Aorta (tissue), 5 donors: ENCODE data around the gene CPSF3. TPM values are rescaled to one million over a fixed set of nuclear protein-coding genes. Genes with fewer than 3 reads are reported as not detected.

ENCODE experiments used
- ATAC-seq: fragments of 200-7000 bp; cut with Tn5 transposase; one replicate; pipeline ENCODE4 v1.9.1; 2022; ENCODE audit warnings: moderate library complexity; ENCODE audit not compliant: low FRiP score
- DNase-seq, 2 donors: peaks; one replicate each; pipeline ENCODE4 v3.0.0-alpha.2; 2020
- H3K27ac ChIP-seq, 2 donors: one replicate each; pipeline ENCODE4 v1.5.1; 2013; ENCODE audit warnings: low read length in 2 of 2, mild to moderate bottlenecking in 2 of 2, moderate library complexity in 2 of 2, control low read depth in 1 of 2, inconsistent platforms in 1 of 2, low read depth in 1 of 2
- H3K27me3 ChIP-seq, 2 donors: one replicate each; pipeline ENCODE4 v1.6.1; 2013; ENCODE audit warnings: control low read depth in 1 of 2, low read length in 1 of 2, mild to moderate bottlenecking in 1 of 2, moderate library complexity in 1 of 2; ENCODE audit not compliant: insufficient read depth in 2 of 2, control insufficient read depth in 1 of 2
- H3K36me3 ChIP-seq, 2 donors: one replicate each; pipeline ENCODE4 v1.6.1; 2013; ENCODE audit warnings: control low read depth in 1 of 2, low read length in 1 of 2, mild to moderate bottlenecking in 1 of 2; ENCODE audit not compliant: insufficient read depth in 2 of 2, control insufficient read depth in 1 of 2
- H3K4me1 ChIP-seq, 2 donors: one replicate each; pipeline ENCODE4 v1.6.1; 2013; ENCODE audit warnings: low read length in 2 of 2, control low read depth in 1 of 2, mild to moderate bottlenecking in 1 of 2, moderate library complexity in 1 of 2; ENCODE audit not compliant: insufficient read depth in 2 of 2, control insufficient read depth in 1 of 2
- H3K4me3 ChIP-seq, 2 donors: one replicate each; pipeline ENCODE4 v1.5.1; 2013; ENCODE audit warnings: low read length in 2 of 2, control low read depth in 1 of 2, mild to moderate bottlenecking in 1 of 2
- H3K9me3 ChIP-seq: one replicate; pipeline ENCODE4 v1.6.1; 2013; ENCODE audit warnings: mild to moderate bottlenecking, low read length; ENCODE audit not compliant: control insufficient read depth
- WGBS, 2 donors: extraction: QIAGEN DNeasy Blood & Tissue Kit; methylation state at CpG; one replicate each; pipeline ENCODE4 v1.1.7; 2013; 5-methylcytosine and 5-hydroxymethylcytosine counted together
- intact Hi-C, 2 donors: fragments of 100-400 bp; cut with DNase I; formaldehyde crosslinking; loops; one replicate each; pipeline versions ENCODE4 v1.14.2 to v1.15.0; 2022
- polyA plus RNA-seq, 2 donors: library from polyadenylated mRNA; stranded (reverse); fragments of 200-250 nt; gene quantifications; one replicate each; pipeline ENCODE4 v1.2.3, GENCODE V29; 2013
- total RNA-seq, 2 donors: library from RNA; stranded (reverse); fragmentation: NEBNext Ultra II Directional; extraction: Animal tissue kit (Norgen Biotek cat#: 25700); gene quantifications; one replicate each; pipeline ENCODE4 v1.2.1, GENCODE V29; 2021
- donor health status: healthy with polysubstance abuse.
- donor health status: Bipolar disorder and iron deficiency.
- donor health status: DM: no; HTN: no; CAD: no.
- donor health status: DM: no; HTN: no; CAD: no.
- donor health status: DM: yes; HTN: yes; CAD: no.

Gene CPSF3
- total and polyA plus RNA-seq, 4 donors: 12.9 to 20.4 (median 14.7) TPM

GRCh38 chr2:9412781-9413180, 10.7 kb upstream of the CPSF3 start:
- DNase-seq (no peak), ATAC-seq (no peak)
- H3K4me3 ChIP-seq: no peak overlapping the region
- WGBS, 2 donors: 71 to 78% methylated on average over 7 of the region's 7 CpGs
- H3K9me3 ChIP-seq: no peaks in the 10 kb centered on the region
- H3K4me1 ChIP-seq: no peaks in the 10 kb centered on the region
- no peaks in the 10 kb centered on the region for H3K27me3 ChIP-seq
- intact Hi-C loops: no loop called here
- H3K27ac ChIP-seq: no peak overlapping the region
- no peaks in the 10 kb centered on the region for H3K36me3 ChIP-seq

- WGBS, 2 donors: 81 to 82% methylated on average over 16 of the region's 16 CpGs
- DNase-seq (no peak), ATAC-seq (peak; percentile 36)
- Histone ChIP-seq H3K27ac (no peak overlapping the region), H3K27me3 (no peaks in the 10 kb centered on the region), H3K4me1 (peaks cover 1 to 4% of the 10 kb centered on the region in 2 donors), H3K36me3 (no peaks in the 10 kb centered on the region), H3K4me3 (no peak overlapping the region), H3K9me3 (no peaks in the 10 kb centered on the region)
- intact Hi-C loops: no loop called here
Measured at GRCh38 chr2:9415516-9416169, 7.8 kb upstream of the CPSF3 start.

- H3K36me3 ChIP-seq: no peaks in the 10 kb centered on the region
- H3K9me3 ChIP-seq: no peaks in the 10 kb centered on the region
- peaks cover 1 to 5% of the 10 kb centered on the region in 2 donors for H3K4me1 ChIP-seq
- no peak overlapping the region for H3K4me3 ChIP-seq
- WGBS, 2 donors: 88 to 91% methylated on average over 9 of the region's 9 CpGs
- ATAC-seq (no peak), DNase-seq (no peak)
- H3K27ac ChIP-seq: no peak overlapping the region
- H3K27me3 ChIP-seq: no peaks in the 10 kb centered on the region
- intact Hi-C loops: no loop called here
Measured at GRCh38 chr2:9416267-9416961, 7.0 kb upstream of the CPSF3 start.

- H3K36me3 ChIP-seq: no peaks in the 10 kb centered on the region
- H3K4me3 ChIP-seq: no peak overlapping the region
- DNase-seq (no peak), ATAC-seq (no peak)
- H3K27ac ChIP-seq: no peak overlapping the region
- intact Hi-C loops: no loop called here
- H3K27me3 ChIP-seq: no peaks in the 10 kb centered on the region
- 96 to 98% methylated on average over 7 of the region's 7 CpGs for WGBS, 2 donors
- peaks cover 1 to 5% of the 10 kb centered on the region in 2 donors for H3K4me1 ChIP-seq
- H3K9me3 ChIP-seq: no peaks in the 10 kb centered on the region
Measured at GRCh38 chr2:9416962-9417316, 6.5 kb upstream of the CPSF3 start.

GRCh38 chr2:9417725-9418124, 5.7 kb upstream of the CPSF3 start:
- ATAC-seq (no peak), DNase-seq (no peak)
- H3K4me1 ChIP-seq: peaks cover 1 to 5% of the 10 kb centered on the region in 2 donors
- H3K27me3 ChIP-seq: no peaks in the 10 kb centered on the region
- H3K27ac ChIP-seq: no peak overlapping the region
- intact Hi-C loops: no loop called here
- no peaks in the 10 kb centered on the region for H3K9me3 ChIP-seq
- WGBS, 2 donors: 11 to 22% methylated on average over 3 of the region's 3 CpGs
- H3K4me3 ChIP-seq: no peak overlapping the region
- H3K36me3 ChIP-seq: no peaks in the 10 kb centered on the region

GRCh38 chr2:9418746-9419145, 4.7 kb upstream of the CPSF3 start:
- WGBS, 2 donors: 81 to 90% methylated on average over 4 of the region's 4 CpGs
- no peak overlapping the region for H3K4me3 ChIP-seq
- H3K27me3 ChIP-seq: no peaks in the 10 kb centered on the region
- DNase-seq (no peak), ATAC-seq (no peak)
- peaks cover 1 to 5% of the 10 kb centered on the region in 2 donors for H3K4me1 ChIP-seq
- H3K36me3 ChIP-seq: no peaks in the 10 kb centered on the region
- intact Hi-C loops: no loop called here
- H3K9me3 ChIP-seq: no peaks in the 10 kb centered on the region
- H3K27ac ChIP-seq: no peak overlapping the region

GRCh38 chr2:9419541-9419940, 3.9 kb upstream of the CPSF3 start:
- intact Hi-C loops: no loop called here
- 88 to 90% methylated on average over 3 of the region's 3 CpGs for WGBS, 2 donors
- H3K9me3 ChIP-seq: no peaks in the 10 kb centered on the region
- H3K4me3 ChIP-seq: no peak overlapping the region
- DNase-seq: no peak
- no peaks in the 10 kb centered on the region for H3K36me3 ChIP-seq
- H3K4me1 ChIP-seq: peaks cover 1 to 5% of the 10 kb centered on the region in 2 donors
- no peak overlapping the region for H3K27ac ChIP-seq
- ATAC-seq: no peak
- no peaks in the 10 kb centered on the region for H3K27me3 ChIP-seq

- Histone ChIP-seq H3K4me1 (peaks cover 1 to 5% of the 10 kb centered on the region in 2 donors), H3K27ac (no peak overlapping the region), H3K9me3 (no peaks in the 10 kb centered on the region), H3K27me3 (no peaks in the 10 kb centered on the region), H3K4me3 (no peak overlapping the region), H3K36me3 (no peaks in the 10 kb centered on the region)
- no peak for DNase-seq
- ATAC-seq: no peak
- WGBS, 2 donors: 69 to 71% methylated on average over 10 of the region's 10 CpGs
- intact Hi-C loops: loop anchor here in 1 of 2 donors (5.0 kb wide), 1 partner anchor 52 kb away; the partner anchor contains the start of gene IAH1
Measured at GRCh38 chr2:9420495-9420894, 3.0 kb upstream of the CPSF3 start.
